CD4-positive, alpha-beta T cell treated with Interleukin-4 for 1 hour (primary cell): ENCODE data around the gene FAM3B.
"Not testable (repeated sequence)": the region's sequence is repeated elsewhere in the genome, so short reads cannot be mapped to it uniquely, and the experiment has no call there.

Experiments used
- DNase-seq, 2 donors: peaks; one replicate each; pipeline ENCODE4 v3.0.0-alpha.2; 2020 to 2022

The FAM3B gene

GRCh38 chr21:41357546-41357945 is 40.9 kb downstream of the FAM3B start:
- DNase-seq, result no peak

GRCh38 chr21:41358193-41359166 is 41.9 kb downstream of the FAM3B start:
- DNase-seq, result no peak

- no peak for DNase-seq
These were observed 42.7 kb downstream of the FAM3B start for GRCh38 chr21:41359286-41359685.

GRCh38 chr21:41359754-41360071 is 43.1 kb downstream of the FAM3B start:
- not testable (repeated sequence) for DNase-seq

GRCh38 chr21:41360072-41360821 is 43.6 kb downstream of the FAM3B start:
- no peak for DNase-seq

GRCh38 chr21:41361053-41361785 is 44.6 kb downstream of the FAM3B start:
- no peak for DNase-seq

- DNase-seq, result peak; percentile 90 to 92
These were observed 45.4 kb downstream of the FAM3B start, which contains the start of gene MX2 for GRCh38 chr21:41361786-41362604. TSS of gene MX2 (plus strand) at chr21:41362027. CDS start at chr21:41376907, 14,880 bp downstream.

GRCh38 chr21:41362605-41363369 is 46.2 kb downstream of the FAM3B start:
- DNase-seq, result no peak

- DNase-seq, result peak in 1 of 2 donors; percentile 7
These were observed 47.0 kb downstream of the FAM3B start for GRCh38 chr21:41363370-41364270.

GRCh38 chr21:41364308-41364707 is 47.7 kb downstream of the FAM3B start:
- peak in 1 of 2 donors; percentile 9 for DNase-seq

GRCh38 chr21:41365377-41366107 is 48.9 kb downstream of the FAM3B start:
- DNase-seq, result peak in 1 of 2 donors; percentile 1

GRCh38 chr21:41366522-41367151 is 50.0 kb downstream of the FAM3B start:
- DNase-seq, result peak; percentile 20 to 80

- DNase-seq, result no peak
These were observed 50.8 kb downstream of the FAM3B start for GRCh38 chr21:41367301-41367944.

- peak in 1 of 2 donors; percentile 58 for DNase-seq
These were observed 51.5 kb downstream of the FAM3B start for GRCh38 chr21:41367945-41368734.

GRCh38 chr21:41368735-41369104 is 52.1 kb downstream of the FAM3B start:
- peak in 1 of 2 donors; percentile 11 for DNase-seq

- peak; percentile 35 to 51 for DNase-seq
These were observed 52.7 kb downstream of the FAM3B start for GRCh38 chr21:41369105-41369919.
